PC-9 (cell line): Measurements from ENCODE around the gene DSCAML1. TPM values are rescaled to one million over a fixed set of nuclear protein-coding genes. Genes with fewer than 3 reads are reported as not detected.
A peak's percentile ranks its signal among the peaks of the same experiment; 100 is the strongest.

Experiments used
- BruUV-seq: library from RNA; stranded (reverse); fragments of 400-500 nt; replicated peaks from 2 replicates; lab custom pipeline; 2021; lab: Mats Ljungman, UMichigan
- CTCF ChIA-PET: fragments of 300-600 bp; sonication (Branson Sonifier 250); formaldehyde crosslinking; loops from one replicate; lab custom pipeline; 2022; ENCODE audit warnings: antibody characterized with exemption; lab: Charles Lee
- POLR2A ChIA-PET: fragments of 300-600 bp; sonication (Branson Sonifier 250); formaldehyde crosslinking; loops from one replicate; lab custom pipeline; 2022; ENCODE audit warnings: antibody characterized with exemption; ENCODE audit not compliant: unreplicated experiment; lab: Charles Lee
- DNase-seq, 2 experiments: peaks; one replicate each; pipeline versions ENCODE4 v3.0.0 to v3.0.0-alpha.2; 2015 to 2022; ENCODE audit warnings: mixed read lengths in 1 of 2
- H2AFZ ChIP-seq: fragments of 200-600 bp; sonication (generic); 2 replicates; pipeline ENCODE4 v1.8.1; 2017; ENCODE audit warnings: antibody characterized with exemption
- H3F3A ChIP-seq: fragments of 200-600 bp; sonication (generic); 2 replicates; pipeline ENCODE4 v1.8.1; 2017; ENCODE audit warnings: antibody characterized with exemption, mild to moderate bottlenecking, low read depth; ENCODE audit not compliant: insufficient read depth
- H3K27ac ChIP-seq: fragments of 200-600 bp; sonication (generic); 2 replicates; pipeline ENCODE4 v1.6.1; 2016; ENCODE audit warnings: mixed run types
- H3K27me3 ChIP-seq: fragments of 200-600 bp; sonication (generic); 2 replicates; pipeline ENCODE4 v1.6.1; 2016; ENCODE audit warnings: low read depth, mixed run types; ENCODE audit not compliant: insufficient read depth
- H3K36me3 ChIP-seq: fragments of 200-600 bp; sonication (generic); 2 replicates; pipeline ENCODE4 v1.6.1; 2016; ENCODE audit warnings: low read depth, mixed run types
- H3K4me1 ChIP-seq: fragments of 200-600 bp; sonication (generic); replicated peaks from 2 replicates; pipeline ENCODE4 v1.6.1; 2016; ENCODE audit warnings: mixed run types; ENCODE audit not compliant: insufficient read depth
- H3K4me2 ChIP-seq: fragments of 200-600 bp; sonication (generic); 2 replicates; pipeline ENCODE4 v1.6.1; 2017; ENCODE audit warnings: mixed run types
- H3K4me3 ChIP-seq: fragments of 200-600 bp; sonication (generic); 2 replicates; pipeline ENCODE4 v1.6.1; 2016; ENCODE audit warnings: mixed run types
- H3K79me2 ChIP-seq: fragments of 200-600 bp; sonication (generic); 2 replicates; pipeline ENCODE4 v1.6.1; 2017; ENCODE audit warnings: low read depth, mixed run types
- H3K9me2 ChIP-seq: fragments of 200-600 bp; sonication (generic); 2 replicates; pipeline ENCODE4 v1.8.1; 2017; ENCODE audit warnings: mild to moderate bottlenecking; ENCODE audit not compliant: insufficient read depth
- H3K9me3 ChIP-seq: fragments of 200-600 bp; sonication (generic); 2 replicates; pipeline ENCODE4 v1.8.1; 2016; ENCODE audit warnings: low read depth; ENCODE audit not compliant: insufficient read depth
- H4K20me1 ChIP-seq: fragments of 200-600 bp; sonication (generic); 2 replicates; pipeline ENCODE4 v1.8.1; 2017; ENCODE audit not compliant: insufficient read depth
- CTCF ChIP-seq: fragments of 200-600 bp; sonication (generic); conservative IDR thresholded peaks from 2 replicates; pipeline ENCODE4 v1.6.1; 2017; ENCODE audit warnings: mixed run types, antibody characterized with exemption, mild to moderate bottlenecking, moderate library complexity
- EZH2 ChIP-seq: fragments of 200-600 bp; sonication (generic); IDR thresholded peaks from 2 replicates; pipeline ENCODE4 v1.8.0; 2017; ENCODE audit warnings: antibody characterized with exemption, low read depth
- intact Hi-C: fragments of 100-400 bp; cut with micrococcal nuclease; formaldehyde crosslinking; loops from one replicate; pipeline ENCODE4 v1.10.0; 2022; ENCODE audit not compliant: unreplicated experiment
- total RNA-seq: library from RNA; stranded (reverse); gene quantifications from 2 replicates; pipeline ENCODE4 v1.2.3, GENCODE V29; 2021

The DSCAML1 gene
- total RNA-seq, 1 experiment from 2014 or later, result not detected

- Histone ChIP-seq H3K4me3 (no peak overlapping the region), H3K27me3 (peaks cover 6% of the 10 kb centered on the region; the same call in 1 of the 2 replicates), H3K27ac (no peak overlapping the region), H3K79me2 (no peaks in the 10 kb centered on the region), H3K36me3 (no peaks in the 10 kb centered on the region), H4K20me1 (no peaks in the 10 kb centered on the region), H3K4me2 (no peak overlapping the region), H3F3A (no peaks in the 10 kb centered on the region), H3K4me1 (0 out of 2 replicates have a peak, but pooled peaks cover 6% of the 10 kb centered on the region), H2AFZ (no peak overlapping the region), H3K9me3 (no peaks in the 10 kb centered on the region), H3K9me2 (no peaks in the 10 kb centered on the region)
- ChIA-PET POLR2A (interaction anchor here (0.5 kb wide), 1 partner anchor 1248 kb away, joined by 3 read pairs; the partner anchor contains the start of gene VPS11), CTCF (interaction anchor here (0.6 to 2.2 kb wide), 4 partner anchors 128 to 393 kb away, joined by 3 to 13 read pairs (median 4); no protein-coding TSS in a partner anchor)
- TF ChIP-seq EZH2, result no peak
- peak; percentile 86 for TF ChIP-seq CTCF
- intact Hi-C loops, result loop anchor here (1.0 to 10.0 kb wide), 3 partner anchors 234 to 745 kb away; partner anchors contain the start of gene IFT46
- peak; percentile 63 to 69 for DNase-seq
- BruUV-seq, result no TSS peak
Observed at GRCh38 chr11:117819096-117820040, 22.4 kb upstream of the DSCAML1 start.

- no peak overlapping the region for H3K27ac ChIP-seq
- H3K4me1 ChIP-seq, result 0 out of 2 replicates have a peak, but pooled peaks cover 6% of the 10 kb centered on the region
- ChIA-PET POLR2A (interaction anchor here (0.5 kb wide), 1 partner anchor 1249 kb away, joined by 3 read pairs; the partner anchor contains the start of gene VPS11), CTCF (interaction anchor here (0.6 to 3.1 kb wide), 10 partner anchors 9 to 762 kb away, joined by 3 to 22 read pairs (median 4); no protein-coding TSS in a partner anchor)
- intact Hi-C loops, result loop anchor here (2.0 kb wide), 1 partner anchor 327 kb away; no protein-coding TSS in a partner anchor
- no peaks in the 10 kb centered on the region for H3K9me3 ChIP-seq
- no peak for DNase-seq
- H3K9me2 ChIP-seq, result no peaks in the 10 kb centered on the region
- H3K36me3 ChIP-seq, result no peaks in the 10 kb centered on the region
- no TSS peak for BruUV-seq
- H2AFZ ChIP-seq, result no peak overlapping the region
- no peaks in the 10 kb centered on the region for H3K79me2 ChIP-seq
- H4K20me1 ChIP-seq, result no peaks in the 10 kb centered on the region
- H3K4me3 ChIP-seq, result no peak overlapping the region
- no peaks in the 10 kb centered on the region for H3F3A ChIP-seq
- TF ChIP-seq EZH2, result no peak
- peak; percentile 21; the same call in 1 of the 2 replicates for TF ChIP-seq CTCF
- H3K27me3 ChIP-seq, result no peaks in the 10 kb centered on the region
- H3K4me2 ChIP-seq, result no peak overlapping the region
Observed at GRCh38 chr11:117818041-117818873, 21.2 kb upstream of the DSCAML1 start.
